GM12874 (cell line): ENCODE data around the gene LMO2.

ENCODE experiments used
- CTCF ChIP-seq: IDR thresholded peaks from 2 replicates; pipeline ENCODE4 v1.5.1; 2011; ENCODE audit warnings: low read depth, mild to moderate bottlenecking, control low read depth, low read length, moderate library complexity; ENCODE audit not compliant: insufficient read depth

The LMO2 gene

DNA sequence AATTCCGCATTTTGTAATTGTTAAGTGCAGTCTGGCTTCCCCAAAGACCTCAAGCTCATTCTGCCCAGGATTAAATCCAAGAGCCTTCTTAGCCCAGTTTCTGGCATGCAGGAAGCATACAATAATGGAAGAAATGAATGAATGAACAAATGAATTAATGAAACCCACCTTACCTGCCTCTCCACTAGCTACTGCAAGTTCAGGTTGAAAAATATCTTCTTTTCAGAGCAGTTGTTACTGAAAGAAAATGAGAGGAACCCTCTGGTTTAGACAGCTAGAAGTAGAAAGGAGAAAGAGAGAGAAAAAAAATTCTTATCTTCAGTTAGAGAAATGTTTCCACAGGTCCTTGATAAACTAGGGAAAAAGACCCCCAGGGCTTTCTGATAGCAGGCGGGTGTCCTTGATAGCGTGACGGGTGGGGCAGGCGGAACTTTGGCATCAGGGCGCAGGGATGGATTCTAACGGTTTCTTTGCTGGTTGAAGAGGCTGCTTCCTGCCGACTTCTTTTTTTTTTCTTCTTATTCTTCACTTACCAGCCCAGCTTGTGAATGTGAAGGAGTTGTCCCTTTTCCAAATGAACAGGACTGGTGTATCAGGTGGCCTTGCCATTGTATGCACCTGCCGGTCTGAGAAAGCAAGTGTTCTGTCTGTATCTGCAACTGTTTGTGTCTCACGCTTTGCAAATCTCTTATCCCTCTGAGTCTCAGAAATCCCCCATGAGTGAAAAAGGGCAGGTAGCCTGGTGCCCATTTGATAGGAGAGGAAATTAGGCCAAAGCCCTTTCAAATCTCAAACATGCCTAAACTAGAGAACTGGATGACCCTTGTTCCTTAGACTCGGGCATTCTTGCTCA is 10.0 kb downstream of the LMO2 start:
- no peak for TF ChIP-seq CTCF

DNA sequence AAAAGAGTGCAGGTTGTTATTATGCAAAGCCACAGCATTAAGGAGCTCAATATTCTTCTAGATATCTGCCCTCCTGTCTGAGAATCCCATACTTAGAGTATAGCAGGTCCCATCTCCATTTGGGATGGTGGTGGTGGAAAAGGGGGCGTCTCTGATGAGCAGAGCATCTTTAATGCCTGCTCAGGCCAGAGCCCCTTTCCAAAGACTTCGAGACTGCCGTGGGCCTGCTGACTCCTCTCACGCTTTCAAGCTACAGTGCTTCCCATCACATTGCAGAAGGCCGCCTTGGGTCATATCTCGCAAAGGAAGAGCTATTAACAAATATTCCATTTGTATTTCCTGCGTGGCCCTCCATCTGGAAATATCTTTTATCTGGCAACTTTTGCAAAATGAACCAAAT is 10.9 kb downstream of the LMO2 start:
- TF ChIP-seq CTCF, result no peak

DNA sequence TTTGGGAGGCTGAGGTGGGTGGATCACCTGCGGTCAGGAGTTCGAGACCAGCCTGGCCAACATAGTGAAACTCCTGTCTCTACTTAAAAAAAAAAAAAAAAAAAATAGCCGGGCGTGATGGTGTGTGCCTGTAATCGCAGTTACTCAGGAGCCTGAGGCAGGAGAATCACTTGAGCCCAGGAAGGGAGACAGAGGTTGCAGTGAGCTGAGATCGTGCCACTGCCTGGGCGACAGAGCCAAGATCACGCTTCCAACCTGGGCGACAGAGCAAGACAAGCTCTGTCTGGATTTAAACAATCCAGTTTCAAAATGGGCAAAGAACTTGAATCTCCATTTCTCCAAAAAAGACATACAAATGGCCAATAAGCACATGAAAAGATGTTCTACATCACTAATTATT is 12.5 kb downstream of the LMO2 start:
- TF ChIP-seq CTCF, result no peak

GRCh38 chr11:33877038-33877437 is 14.8 kb downstream of the LMO2 start:
- no peak for TF ChIP-seq CTCF

- TF ChIP-seq CTCF, result no peak
Measured at GRCh38 chr11:33875621-33876294, 16.1 kb downstream of the LMO2 start.

- no peak for TF ChIP-seq CTCF
Measured at GRCh38 chr11:33874910-33875490, 16.9 kb downstream of the LMO2 start.

DNA sequence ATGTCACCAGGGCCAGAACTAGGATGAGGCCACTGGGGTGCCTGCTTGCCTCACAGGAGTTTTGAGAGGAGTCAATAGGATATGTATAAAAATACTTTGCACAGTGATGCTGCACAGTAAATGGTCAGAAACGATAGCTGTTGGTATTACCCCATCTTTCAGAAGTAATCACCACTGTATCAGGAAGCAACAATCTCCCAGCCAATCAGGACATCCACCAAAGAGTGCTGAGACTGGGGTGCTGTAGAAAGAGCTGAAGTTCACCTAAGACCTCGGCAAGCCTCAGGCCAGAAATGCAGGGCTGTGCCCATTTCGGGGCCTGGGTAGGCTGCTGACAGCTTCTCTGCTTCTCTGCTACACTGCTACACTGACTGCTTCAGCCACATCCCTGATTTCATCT is 17.4 kb downstream of the LMO2 start:
- TF ChIP-seq CTCF, result no peak
